Measurements from ENCODE around the gene PKHD1. TPM values are rescaled to one million over a fixed set of nuclear protein-coding genes. Genes with fewer than 3 reads are reported as not detected.

The PKHD1 gene
- total RNA-seq, 1 donor from 2014 or later, result not detected

- Mint-ChIP-seq H3K9me3 (ENCODE audit: low read depth) (peaks cover 4% of the 10 kb centered on the region), H3K4me1 (ENCODE audit: low read depth) (peaks cover 23% of the 10 kb centered on the region), H3K27me3 (ENCODE audit: low read depth) (peaks cover 10% of the 10 kb centered on the region), H3K27ac (ENCODE audit: unreplicated experiment) (peak overlapping the region; percentile 86), H3K36me3 (ENCODE audit: low read depth) (peaks cover 2% of the 10 kb centered on the region), H3K4me3 (ENCODE audit: unreplicated experiment) (no peak overlapping the region)
- TF ChIP-seq, protein P1, sequence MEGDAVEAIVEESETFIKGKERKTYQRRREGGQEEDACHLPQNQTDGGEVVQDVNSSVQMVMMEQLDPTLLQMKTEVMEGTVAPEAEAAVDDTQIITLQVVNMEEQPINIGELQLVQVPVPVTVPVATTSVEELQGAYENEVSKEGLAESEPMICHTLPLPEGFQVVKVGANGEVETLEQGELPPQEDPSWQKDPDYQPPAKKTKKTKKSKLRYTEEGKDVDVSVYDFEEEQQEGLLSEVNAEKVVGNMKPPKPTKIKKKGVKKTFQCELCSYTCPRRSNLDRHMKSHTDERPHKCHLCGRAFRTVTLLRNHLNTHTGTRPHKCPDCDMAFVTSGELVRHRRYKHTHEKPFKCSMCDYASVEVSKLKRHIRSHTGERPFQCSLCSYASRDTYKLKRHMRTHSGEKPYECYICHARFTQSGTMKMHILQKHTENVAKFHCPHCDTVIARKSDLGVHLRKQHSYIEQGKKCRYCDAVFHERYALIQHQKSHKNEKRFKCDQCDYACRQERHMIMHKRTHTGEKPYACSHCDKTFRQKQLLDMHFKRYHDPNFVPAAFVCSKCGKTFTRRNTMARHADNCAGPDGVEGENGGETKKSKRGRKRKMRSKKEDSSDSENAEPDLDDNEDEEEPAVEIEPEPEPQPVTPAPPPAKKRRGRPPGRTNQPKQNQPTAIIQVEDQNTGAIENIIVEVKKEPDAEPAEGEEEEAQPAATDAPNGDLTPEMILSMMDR (IDR thresholded peaks at IDR 0.05), result no peak
- no peak for DNase-seq (ENCODE audit: low spot score)
These were observed 375.5 kb downstream of the PKHD1 start for GRCh38 chr6:51711876-51712275.

GRCh38 chr6:51706086-51706485 lies 381.3 kb downstream of the PKHD1 start:
- H3K4me3 Mint-ChIP-seq (ENCODE audit: unreplicated experiment), result no peak overlapping the region
- no peak for DNase-seq (ENCODE audit: low spot score)

DNA sequence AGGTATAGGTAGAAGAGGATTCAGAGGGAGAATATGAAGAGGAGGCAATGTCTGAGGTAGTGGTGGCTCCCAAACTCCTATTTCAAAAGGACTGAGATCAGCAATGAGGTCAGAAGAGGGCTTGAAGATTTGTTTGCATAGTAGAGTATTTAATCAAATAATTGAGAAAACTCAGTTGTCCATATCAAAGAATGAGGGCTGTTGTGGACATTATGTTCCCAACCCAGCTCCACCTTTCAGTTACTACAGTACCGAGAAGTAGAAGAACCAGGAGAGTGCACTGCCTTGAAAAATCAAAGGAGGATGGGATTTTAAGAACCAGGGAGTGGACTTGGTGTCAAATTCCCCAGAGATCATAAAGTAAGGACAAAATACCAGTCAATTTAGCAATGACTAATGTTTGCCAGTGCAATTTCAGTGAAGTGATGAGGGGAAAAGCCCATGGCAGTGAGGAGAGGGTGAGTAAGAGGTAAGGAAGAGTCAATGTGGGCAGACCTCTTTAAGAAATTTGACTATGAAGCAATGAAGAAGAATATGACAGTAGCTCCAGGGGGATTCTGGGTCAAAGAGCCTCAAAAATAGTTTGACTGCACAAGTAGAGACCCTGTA lies 382.4 kb downstream of the PKHD1 start:
- peaks cover 18% of the 10 kb centered on the region for H3K27me3 Mint-ChIP-seq (ENCODE audit: low read depth)
- no peak overlapping the region for H3K4me3 Mint-ChIP-seq (ENCODE audit: unreplicated experiment)
- peaks cover 4% of the 10 kb centered on the region for H3K9me3 Mint-ChIP-seq (ENCODE audit: low read depth)
- TF ChIP-seq, protein P1 (IDR thresholded peaks at IDR 0.05), result no peak
- no peaks in the 10 kb centered on the region for H3K4me1 Mint-ChIP-seq (ENCODE audit: low read depth)
- no peak for DNase-seq (ENCODE audit: low spot score)
- H3K36me3 Mint-ChIP-seq (ENCODE audit: low read depth), result peaks cover 2% of the 10 kb centered on the region
- no peak overlapping the region for H3K27ac Mint-ChIP-seq (ENCODE audit: unreplicated experiment)

More at GRCh38 chr6:51706086-51706485, 381.3 kb downstream of the PKHD1 start:
- Mint-ChIP-seq H3K9me3 (ENCODE audit: low read depth) (peaks cover 4% of the 10 kb centered on the region), H3K27ac (ENCODE audit: unreplicated experiment) (no peak overlapping the region), H3K27me3 (ENCODE audit: low read depth) (peaks cover 18% of the 10 kb centered on the region), H3K4me1 (ENCODE audit: low read depth) (peaks cover 5% of the 10 kb centered on the region), H3K36me3 (ENCODE audit: low read depth) (peaks cover 2% of the 10 kb centered on the region)
- TF ChIP-seq, protein P1 (IDR thresholded peaks at IDR 0.05), result no peak

- H3K27ac Mint-ChIP-seq (ENCODE audit: unreplicated experiment), result no peak overlapping the region
- no peaks in the 10 kb centered on the region for H3K36me3 Mint-ChIP-seq (ENCODE audit: low read depth)
- H3K9me3 Mint-ChIP-seq (ENCODE audit: low read depth), result no peaks in the 10 kb centered on the region
- no peak overlapping the region for H3K4me3 Mint-ChIP-seq (ENCODE audit: unreplicated experiment)
- H3K27me3 Mint-ChIP-seq (ENCODE audit: low read depth), result peaks cover 14% of the 10 kb centered on the region
- TF ChIP-seq, protein P1 (IDR thresholded peaks at IDR 0.05), result no peak
- DNase-seq (ENCODE audit: low spot score), result no peak
- H3K4me1 Mint-ChIP-seq (ENCODE audit: low read depth), result no peaks in the 10 kb centered on the region
These were observed 384.6 kb downstream of the PKHD1 start for GRCh38 chr6:51702851-51703250.

DNA sequence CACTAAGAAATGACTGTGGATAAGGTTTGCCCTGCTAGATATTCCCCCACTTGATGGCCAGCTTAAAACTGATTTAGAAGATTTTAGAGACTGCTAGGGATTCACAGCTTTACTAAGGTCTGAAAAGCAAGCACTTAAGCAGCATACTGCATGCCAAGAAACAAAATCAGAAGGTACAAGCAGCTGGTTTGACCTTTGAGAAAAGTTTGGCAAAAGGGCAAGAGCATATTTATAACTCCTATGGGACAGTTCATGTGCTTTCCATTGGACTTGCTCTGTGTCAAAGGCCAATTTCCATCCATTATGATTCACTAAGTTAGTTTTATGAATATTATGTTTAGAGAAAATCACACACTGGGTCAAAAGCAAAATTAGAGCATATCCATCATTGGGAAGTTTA lies 402.8 kb downstream of the PKHD1 start:
- H3K27ac Mint-ChIP-seq (ENCODE audit: unreplicated experiment), result no peak overlapping the region
- H3K4me1 Mint-ChIP-seq (ENCODE audit: low read depth), result peaks cover 15% of the 10 kb centered on the region
- H3K9me3 Mint-ChIP-seq (ENCODE audit: low read depth), result peaks cover 5% of the 10 kb centered on the region
- H3K4me3 Mint-ChIP-seq (ENCODE audit: unreplicated experiment), result no peak overlapping the region
- no peaks in the 10 kb centered on the region for H3K27me3 Mint-ChIP-seq (ENCODE audit: low read depth)
- no peaks in the 10 kb centered on the region for H3K36me3 Mint-ChIP-seq (ENCODE audit: low read depth)
- DNase-seq (ENCODE audit: low spot score), result no peak
- TF ChIP-seq, protein P1 (IDR thresholded peaks at IDR 0.05), result no peak
